Measurements from ENCODE around the gene EML5.

DNA sequence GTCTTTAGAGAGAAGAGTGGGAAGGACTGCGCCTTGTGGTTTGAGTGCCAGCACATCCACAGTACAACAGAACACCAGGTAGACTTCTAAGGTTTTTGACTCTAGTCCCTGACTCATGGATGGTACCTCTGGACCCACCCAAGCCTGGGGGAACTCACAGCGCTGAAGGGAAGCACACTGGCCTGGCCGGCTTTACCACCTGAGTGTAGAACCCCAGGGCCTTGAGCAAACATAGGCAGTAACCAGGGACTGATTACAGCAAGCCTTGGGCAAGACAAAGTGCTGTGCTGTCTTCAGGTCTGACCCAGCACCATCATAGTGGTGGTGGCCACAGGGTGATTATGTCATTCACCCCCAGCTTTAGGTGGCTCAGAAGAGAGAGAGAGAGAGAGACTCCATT is 17.2 kb downstream of the EML5 start:
- TF ChIP-seq EP300 (IDR thresholded peaks at IDR 0.05; ENCODE audit: borderline replicate concordance) (no peak), RAD21 (IDR thresholded peaks at IDR 0.05; ENCODE audit: low read depth) (no peak), ZBTB7A (IDR thresholded peaks at IDR 0.05; ENCODE audit: low read depth) (no peak), TEAD4 (IDR thresholded peaks at IDR 0.05) (no peak), TCF12 (IDR thresholded peaks at IDR 0.05; ENCODE audit: low read depth) (no peak), YY1 (IDR thresholded peaks at IDR 0.05; ENCODE audit: low read depth) (no peak), NFIC (IDR thresholded peaks at IDR 0.05) (no peak), TAF1 (IDR thresholded peaks at IDR 0.05; ENCODE audit: low read depth) (no peak), FOXM1 (IDR thresholded peaks at IDR 0.05; ENCODE audit: borderline replicate concordance, low read depth) (no peak), CEBPB (IDR thresholded peaks at IDR 0.05) (no peak), EGR1 (IDR thresholded peaks at IDR 0.05) (no peak)
- TF ChIP-seq, protein P1, sequence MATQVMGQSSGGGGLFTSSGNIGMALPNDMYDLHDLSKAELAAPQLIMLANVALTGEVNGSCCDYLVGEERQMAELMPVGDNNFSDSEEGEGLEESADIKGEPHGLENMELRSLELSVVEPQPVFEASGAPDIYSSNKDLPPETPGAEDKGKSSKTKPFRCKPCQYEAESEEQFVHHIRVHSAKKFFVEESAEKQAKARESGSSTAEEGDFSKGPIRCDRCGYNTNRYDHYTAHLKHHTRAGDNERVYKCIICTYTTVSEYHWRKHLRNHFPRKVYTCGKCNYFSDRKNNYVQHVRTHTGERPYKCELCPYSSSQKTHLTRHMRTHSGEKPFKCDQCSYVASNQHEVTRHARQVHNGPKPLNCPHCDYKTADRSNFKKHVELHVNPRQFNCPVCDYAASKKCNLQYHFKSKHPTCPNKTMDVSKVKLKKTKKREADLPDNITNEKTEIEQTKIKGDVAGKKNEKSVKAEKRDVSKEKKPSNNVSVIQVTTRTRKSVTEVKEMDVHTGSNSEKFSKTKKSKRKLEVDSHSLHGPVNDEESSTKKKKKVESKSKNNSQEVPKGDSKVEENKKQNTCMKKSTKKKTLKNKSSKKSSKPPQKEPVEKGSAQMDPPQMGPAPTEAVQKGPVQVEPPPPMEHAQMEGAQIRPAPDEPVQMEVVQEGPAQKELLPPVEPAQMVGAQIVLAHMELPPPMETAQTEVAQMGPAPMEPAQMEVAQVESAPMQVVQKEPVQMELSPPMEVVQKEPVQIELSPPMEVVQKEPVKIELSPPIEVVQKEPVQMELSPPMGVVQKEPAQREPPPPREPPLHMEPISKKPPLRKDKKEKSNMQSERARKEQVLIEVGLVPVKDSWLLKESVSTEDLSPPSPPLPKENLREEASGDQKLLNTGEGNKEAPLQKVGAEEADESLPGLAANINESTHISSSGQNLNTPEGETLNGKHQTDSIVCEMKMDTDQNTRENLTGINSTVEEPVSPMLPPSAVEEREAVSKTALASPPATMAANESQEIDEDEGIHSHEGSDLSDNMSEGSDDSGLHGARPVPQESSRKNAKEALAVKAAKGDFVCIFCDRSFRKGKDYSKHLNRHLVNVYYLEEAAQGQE (IDR thresholded peaks at IDR 0.05; ENCODE audit: low read depth) = no peak
- TF ChIP-seq, protein P2, sequence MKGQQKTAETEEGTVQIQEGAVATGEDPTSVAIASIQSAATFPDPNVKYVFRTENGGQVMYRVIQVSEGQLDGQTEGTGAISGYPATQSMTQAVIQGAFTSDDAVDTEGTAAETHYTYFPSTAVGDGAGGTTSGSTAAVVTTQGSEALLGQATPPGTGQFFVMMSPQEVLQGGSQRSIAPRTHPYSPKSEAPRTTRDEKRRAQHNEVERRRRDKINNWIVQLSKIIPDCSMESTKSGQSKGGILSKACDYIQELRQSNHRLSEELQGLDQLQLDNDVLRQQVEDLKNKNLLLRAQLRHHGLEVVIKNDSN (IDR thresholded peaks at IDR 0.05) = no peak
- TF ChIP-seq, protein P3, sequence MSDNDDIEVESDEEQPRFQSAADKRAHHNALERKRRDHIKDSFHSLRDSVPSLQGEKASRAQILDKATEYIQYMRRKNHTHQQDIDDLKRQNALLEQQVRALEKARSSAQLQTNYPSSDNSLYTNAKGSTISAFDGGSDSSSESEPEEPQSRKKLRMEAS (IDR thresholded peaks at IDR 0.05) = no peak

Data from Ishikawa (cell line).